ENCODE measurements around the gene AP1B1.
"Not testable (repeated sequence)": the region's sequence is repeated elsewhere in the genome, so short reads cannot be mapped to it uniquely, and the experiment has no call there.

AP1B1 gene

DNA sequence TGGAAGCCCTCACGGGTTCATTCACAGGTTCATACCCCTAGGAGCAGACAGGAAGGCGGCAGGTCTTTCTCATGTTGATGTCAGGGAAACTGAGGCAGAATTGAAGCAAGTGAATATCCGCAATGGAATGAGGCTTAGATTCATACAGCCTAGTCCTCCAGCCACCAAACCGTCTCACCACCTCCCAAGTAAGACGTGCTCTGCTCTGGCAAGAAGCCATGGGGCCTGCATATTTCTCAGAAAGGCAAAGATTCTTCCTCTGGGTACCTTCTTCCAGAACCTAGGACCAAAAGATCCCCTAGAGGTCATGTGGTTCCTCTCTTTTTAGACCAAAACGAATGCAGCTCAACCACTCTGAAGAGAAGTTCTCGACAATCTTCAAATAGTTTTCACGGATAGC is 1.7 kb downstream of the AP1B1 start:
- DNase-seq (ENCODE audit: low read depth): no peak

DNA sequence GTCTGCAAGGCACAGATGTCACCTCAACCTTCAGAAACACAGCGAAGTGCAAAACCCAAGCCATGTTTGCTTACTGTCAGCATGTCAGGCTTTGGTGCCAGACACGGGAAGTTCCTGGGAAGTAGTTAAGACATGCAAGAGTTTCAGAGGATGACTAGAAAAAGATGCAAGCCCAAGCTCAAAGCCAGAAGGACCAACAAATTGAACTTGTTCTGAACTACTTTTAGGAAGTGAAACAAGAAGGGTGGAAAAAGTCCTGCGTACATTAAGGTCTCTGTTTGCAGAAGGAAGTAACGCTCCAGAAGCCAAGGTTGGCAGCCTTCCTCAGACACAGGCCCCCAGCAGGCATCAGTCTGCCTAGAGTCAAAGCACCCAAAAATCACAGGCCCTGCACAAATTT is 2.6 kb downstream of the AP1B1 start:
- no peak for DNase-seq (ENCODE audit: low read depth)

DNA sequence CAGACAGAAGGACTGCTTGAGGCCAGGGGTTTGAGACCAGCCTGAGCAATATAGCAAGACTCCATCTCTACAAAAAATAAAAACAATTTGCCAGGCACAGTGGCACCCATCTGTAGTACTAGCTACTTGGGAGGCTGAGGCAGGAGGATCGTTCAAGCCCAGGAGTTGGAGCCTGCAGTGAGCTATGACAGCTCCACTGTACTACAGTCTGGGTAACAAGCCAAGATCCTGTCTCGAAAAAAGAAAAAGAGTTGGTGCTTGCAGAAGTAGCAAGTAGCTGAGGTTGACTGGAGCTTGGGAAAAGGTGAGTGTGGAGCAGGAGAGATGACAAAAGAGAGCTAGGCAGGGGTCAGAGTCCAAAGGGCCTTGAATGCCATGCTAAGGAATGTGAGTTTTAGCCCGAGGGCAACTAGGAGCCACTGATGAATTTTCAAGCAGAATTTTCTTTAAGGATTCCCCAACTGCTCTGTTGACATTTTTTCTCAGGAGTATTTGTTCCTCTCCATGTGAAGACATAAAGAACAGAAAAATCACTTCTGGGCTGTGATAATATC is 3.1 kb downstream of the AP1B1 start:
- no peak for DNase-seq (ENCODE audit: low read depth)

DNA sequence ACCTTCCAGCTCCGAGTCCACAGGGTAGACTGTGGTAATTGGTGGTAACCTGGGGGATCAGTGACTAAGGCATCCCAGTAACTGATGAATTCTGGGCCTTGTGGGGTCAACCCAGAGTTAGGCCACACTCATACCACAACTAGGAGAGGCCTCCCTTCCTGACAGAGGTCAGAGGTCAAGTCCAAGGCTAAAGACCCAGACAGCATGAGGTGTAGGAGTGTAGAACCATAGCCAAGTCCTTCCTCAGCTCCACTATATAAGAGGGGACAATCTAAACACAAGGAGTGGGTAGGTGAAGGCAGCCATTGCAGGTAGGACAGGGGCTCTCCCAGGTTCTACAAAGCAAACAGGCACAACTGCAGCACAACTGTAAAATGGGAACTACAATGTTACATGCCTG is 4.6 kb downstream of the AP1B1 start:
- DNase-seq (ENCODE audit: low read depth): no peak

DNA sequence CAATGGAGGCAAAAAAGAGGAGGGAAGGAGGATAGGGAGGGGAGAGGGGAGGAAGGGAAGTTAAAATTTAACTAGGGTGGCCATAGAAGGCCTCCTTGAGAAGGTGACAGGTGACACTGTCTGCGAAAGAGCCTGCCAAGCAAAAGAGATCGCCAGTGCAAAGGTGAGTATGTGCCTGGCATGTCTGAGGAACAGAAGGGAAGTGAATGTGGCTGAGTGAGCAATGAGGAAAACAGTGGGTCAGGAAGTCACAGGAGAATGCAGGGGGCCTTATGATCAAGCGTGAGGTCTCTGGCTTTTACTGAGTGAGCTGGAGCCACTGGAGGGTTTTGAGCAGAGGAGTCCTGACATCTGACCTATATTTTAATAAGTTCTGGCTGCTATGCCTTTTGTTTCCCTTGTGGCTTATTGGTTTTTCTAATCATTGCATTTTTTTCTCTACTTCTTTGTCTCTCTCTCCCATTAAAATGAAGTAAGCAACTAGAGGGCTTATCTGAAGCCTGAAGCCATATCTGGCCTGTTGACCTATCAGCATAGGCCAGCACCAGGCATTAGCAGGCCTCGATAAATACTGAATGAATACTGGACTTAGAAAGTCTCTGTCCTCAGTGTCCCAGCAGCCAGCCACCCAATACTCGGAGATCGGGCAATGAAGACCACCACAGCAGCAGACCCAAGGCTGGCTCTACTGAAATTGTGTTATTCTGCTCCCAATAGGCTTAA is 5.6 kb downstream of the AP1B1 start:
- no peak for DNase-seq (ENCODE audit: low read depth)

DNA sequence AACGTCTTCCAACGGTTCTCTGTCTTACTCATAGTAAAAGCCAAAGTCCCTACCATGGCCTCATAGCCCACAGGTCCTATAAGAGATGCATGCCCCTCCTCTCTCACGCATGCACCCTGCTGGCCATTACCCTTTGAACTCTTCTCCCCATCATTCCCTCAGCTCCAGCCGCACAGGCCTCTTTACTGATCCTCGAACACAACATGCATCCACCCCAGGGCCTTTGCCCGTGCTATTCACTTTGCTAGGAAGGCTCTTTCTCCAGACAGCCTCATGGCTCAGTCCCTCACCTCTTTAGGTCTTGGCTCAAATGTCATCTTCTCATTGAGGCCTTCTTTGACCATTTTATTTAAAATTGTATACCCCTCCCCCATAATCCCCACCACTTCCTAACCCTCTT is 7.5 kb downstream of the AP1B1 start:
- no peak for DNase-seq (ENCODE audit: low read depth)

DNA sequence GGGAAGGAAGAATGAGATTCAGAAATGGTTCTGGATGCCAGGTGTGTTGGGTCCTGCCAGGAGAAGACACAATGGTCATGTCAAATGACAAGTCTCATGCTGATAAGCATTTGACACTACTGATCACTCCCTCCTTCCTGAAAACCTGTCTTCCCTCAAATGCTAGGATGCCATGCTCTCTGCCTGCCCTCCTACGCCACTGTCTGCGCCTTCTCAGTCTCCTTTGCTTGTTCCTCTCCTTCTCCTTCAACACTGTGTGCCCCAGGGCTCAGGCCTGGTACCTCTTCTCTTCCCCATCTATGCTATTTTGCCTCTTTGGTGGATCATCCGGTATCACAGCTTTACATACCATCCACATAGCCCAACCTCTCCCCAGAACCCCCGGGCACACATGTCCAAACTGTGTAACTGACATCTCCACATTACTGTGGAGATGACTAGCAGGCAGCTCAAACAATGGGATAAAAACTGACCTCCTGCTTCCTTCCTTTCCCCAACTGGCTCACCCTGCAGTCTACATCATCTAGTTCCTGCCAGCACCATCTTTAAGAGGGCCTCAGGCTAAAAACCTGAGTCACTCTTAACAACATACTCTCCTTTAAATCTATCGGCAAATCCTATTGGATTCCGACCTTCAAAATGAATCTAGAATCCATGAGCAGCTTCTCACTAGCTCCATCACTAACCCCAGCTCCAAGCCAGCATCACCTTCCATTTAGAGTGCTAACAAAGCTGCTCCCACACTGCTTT is 8.2 kb downstream of the AP1B1 start:
- no peak for DNase-seq (ENCODE audit: low read depth)

DNA sequence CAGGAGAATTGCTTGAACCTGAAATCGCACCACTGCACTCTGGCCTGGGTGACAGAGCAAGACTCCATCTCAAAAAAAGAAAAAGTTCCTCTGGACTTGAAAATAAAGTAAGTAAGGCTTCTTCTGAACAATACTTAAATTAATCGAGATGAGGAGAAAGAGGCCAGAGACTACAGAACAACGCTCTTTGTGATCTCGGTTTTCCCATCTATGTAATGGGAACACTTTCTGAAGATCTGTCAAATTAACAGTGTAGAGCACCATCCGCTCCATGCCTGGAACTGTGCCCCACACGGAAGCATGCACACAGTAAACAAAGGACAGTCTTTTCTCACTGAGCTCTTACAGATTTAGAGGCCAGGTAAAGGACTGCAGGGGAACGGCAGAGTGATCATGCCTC is 9.1 kb downstream of the AP1B1 start:
- no peak for DNase-seq (ENCODE audit: low read depth)

DNA sequence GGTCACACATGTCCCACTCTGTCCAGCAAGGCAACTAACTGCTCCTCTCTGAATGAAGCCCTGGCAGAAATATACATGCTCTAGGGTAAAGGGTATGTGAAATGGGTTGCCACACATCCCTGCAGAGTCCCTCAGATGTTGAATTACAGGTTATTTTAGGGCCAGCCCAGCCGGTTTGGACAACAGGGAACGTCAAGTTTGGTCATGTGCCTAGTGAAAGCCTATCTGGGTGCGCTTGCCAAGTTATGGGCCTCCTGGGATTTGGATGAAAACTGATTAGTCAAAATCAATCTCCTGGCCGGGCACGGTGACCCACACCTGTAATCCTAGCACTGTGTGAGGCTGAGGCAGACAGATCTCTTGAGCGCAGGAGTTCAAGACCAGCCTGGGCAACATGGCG is 10.4 kb downstream of the AP1B1 start:
- DNase-seq (ENCODE audit: low read depth): no peak

DNA sequence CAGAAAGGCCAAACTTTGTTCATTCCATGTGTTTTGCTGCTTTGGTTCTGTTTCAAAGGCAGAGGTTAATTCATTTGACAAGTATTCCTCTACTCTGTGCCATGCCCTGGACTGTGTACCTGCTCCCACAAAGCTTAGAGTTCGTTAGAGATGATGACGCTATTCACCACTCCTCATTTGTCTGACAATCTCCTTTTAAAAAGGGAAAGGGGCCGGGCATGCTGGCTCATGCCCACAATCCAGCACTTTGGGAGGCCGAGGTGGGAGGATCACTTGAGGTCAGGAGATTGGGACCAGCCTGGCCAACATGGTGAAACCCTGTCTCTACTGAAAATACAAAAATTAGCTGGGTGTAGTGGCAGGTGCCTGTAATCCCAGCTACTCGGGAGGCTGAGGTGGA is 11.7 kb downstream of the AP1B1 start:
- DNase-seq (ENCODE audit: low read depth): not testable (repeated sequence)

DNA sequence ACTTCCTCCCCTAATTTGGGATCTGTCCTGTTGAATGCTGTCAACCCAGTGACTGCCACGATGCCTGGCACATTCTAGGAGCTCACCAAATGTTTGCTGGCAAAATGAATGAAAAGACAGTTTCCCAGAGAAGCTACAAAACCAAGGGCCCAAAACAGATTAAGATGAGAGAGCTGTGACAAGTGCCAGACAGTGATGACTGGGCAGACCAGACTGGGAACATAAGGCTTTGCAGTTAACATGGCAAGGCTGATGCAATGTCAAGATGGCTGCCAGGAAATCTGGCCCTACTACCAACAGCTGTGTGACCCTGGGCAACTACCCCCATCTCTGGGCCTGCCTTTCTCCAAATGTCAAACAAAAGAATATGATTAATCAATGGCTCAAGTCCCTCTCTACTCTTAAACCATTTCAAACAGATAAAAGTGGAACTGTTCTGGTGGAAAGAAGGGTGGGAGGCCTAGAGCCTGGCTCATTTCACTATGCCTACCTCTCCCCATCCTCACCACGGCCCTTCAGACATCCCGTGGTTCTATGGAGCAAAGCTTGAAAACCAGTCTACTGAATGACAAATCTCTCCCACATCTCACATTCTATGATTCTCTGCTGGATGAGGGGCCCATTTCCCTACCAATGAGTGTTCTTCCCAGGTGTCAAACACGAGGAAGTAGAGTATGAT is 12.8 kb downstream of the AP1B1 start:
- no peak for DNase-seq (ENCODE audit: low read depth)

DNA sequence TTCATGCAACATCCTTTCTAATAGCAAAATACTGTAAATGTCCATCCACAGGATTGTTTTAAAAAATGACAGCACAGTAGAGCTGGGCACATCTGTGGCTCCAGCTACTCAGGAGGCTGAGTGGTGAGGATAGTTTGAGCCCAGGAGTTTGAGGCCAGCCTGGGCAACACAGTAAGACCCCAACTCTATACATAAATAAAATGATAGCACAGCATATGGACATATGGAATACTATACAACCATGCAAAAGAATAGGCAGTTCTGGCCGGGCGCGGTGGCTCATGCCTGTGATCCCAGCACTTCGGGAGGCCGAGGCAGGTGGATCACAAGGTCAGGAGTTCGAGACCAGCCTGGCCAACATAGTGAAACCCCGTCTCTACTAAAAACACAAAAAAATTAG is 13.6 kb downstream of the AP1B1 start:
- not testable (repeated sequence) for DNase-seq (ENCODE audit: low read depth)

DNA sequence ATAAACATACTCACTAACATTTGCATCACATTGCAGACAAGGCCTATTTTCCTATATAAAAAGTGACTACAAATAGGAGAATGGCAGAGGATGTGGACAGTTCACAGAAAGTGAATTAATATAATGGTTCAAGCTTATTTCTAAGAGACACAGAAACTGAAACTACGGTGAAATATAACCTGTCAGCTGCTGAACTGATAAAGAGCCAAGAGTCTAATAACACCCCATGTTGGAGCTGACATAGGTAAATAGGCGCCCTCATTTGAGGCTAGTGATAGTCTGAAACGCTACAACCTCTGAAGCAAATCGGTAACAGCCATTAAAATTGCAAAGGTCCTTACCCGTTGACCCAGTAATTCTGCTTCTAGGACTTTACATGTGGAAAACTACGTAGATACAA is 14.0 kb downstream of the AP1B1 start:
- DNase-seq (ENCODE audit: low read depth): no peak

DNA sequence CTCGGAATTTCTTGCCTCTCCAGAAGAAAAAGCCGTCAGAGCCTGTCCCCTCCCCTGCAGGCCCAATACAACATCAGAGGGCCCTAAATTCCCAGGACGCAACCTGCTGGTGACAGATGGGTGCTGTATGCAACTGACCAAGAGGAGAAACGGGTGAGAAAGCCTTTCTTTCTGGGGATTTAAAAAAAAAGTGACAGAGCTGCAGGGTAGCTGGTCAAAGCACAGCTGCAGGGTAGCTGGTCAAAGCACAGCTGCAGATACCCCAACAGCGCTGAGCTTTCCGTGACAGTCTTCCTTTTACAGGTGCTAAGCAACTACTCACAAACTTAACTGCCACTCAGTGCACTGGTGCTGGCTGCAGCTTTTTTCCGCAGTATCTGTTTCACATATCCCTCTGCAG is 17.8 kb downstream of the AP1B1 start:
- DNase-seq (ENCODE audit: low read depth): no peak

DNA sequence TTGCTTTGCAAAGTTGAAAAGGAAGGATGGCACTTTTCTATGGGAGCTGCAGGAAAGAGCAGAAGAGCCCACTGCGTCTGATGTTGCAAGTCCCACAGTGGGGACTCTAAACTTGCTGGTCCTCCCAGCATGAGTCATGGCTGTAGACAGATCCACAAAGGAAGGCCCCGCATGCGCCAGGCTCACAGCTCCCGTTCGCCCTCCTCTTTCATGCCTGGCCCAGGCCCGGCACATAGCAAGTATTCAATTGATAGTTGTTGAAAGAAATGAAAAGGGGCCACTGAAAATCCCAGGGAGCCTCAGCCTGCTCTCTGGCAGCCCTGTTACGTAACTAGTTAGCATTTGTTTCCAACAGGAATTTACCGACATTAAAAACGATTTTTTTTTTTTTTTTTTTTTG is 18.9 kb downstream of the AP1B1 start:
- no peak for DNase-seq (ENCODE audit: low read depth)

DNA sequence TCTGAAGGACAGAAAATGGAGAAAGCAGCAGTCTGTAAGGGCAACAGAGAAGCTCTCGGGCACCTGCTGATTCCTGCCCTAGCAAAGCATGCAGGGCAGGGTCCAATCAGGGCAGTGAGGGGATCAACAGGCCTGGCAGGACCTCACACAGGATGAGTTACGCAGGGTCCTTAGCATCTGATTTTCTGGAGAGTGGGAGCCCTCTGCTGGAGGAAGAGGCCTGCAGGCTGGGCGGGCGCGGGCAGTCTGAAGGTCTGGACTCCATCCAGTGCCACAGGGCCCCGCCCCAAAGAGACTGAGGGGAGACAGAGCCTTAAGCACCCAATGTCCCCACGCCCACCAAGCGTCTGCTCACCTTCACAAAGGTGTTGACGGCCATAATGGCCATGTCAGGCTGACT is 28.9 kb downstream of the AP1B1 start:
- DNase-seq (ENCODE audit: low read depth): no peak

DNA sequence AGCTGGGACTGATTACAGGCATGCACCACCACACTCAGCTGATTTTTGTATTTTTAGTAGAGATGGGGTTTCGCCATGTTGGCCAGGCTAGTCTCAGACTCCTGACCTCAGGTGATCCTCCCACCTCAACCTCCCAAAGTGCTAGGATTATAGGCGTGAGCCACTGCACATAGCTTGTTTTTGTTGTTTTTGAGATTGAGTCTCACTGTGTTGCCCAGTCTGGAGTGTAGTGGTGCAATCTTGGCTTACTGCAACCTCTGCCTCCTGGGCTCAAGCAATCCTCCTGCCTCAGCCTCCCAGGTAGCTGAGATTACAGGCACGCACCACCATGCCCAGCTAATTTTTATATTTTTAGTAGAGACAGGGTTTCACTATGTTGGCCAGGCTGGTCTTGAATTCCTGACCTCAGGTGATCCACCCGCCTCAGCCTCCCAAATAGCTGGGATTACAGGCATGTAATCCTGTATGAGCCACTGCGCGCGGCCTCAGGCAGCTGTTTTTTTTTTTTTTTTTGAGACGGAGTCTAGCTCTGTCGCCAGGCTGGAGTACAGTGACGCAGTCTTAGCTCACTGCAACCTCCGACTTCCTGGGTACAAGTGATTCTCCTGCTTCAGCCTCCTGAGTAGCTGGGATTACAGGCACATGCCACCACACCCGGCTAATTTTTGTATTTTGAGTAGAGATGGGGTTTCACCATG is 31.0 kb downstream of the AP1B1 start:
- DNase-seq (ENCODE audit: low read depth): not testable (repeated sequence)

DNA sequence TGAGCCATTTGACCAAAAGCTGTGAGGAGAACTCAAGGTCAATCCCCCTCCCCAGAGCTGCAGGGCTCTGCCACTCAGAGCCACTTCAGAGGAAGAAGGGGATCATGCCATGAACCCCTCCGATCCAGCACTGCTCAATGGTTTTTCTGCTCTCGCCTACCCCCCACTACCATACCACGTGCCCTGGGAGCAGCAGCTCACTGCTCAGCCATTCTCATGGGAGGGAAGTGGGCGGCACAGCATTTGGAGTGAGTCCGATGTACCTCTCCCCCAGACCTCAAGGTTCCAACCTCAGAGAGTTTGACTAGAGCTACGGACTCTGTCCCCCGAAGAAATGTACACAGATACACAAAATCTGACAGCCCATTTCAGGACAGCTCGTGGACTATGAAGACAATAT is 34.5 kb downstream of the AP1B1 start:
- no peak for DNase-seq (ENCODE audit: low read depth)

DNA sequence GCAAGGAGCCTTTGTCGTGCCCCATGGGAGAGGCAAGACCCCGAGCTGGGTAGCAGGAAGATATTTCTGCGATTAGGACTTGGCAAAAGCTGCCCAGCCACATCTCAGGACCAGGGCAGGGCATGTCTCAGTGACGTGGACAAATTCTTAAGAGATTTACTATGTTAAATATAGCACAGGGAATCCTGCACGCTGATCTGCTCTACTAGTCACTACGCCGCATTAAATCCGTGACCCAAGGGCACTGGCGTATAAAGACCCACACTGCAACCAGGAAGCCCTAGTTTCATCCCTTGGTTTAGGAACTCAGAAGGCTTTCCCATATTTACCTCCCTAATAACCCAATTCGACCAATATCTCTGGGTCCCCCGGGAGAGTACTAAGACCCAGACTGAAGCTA is 35.1 kb downstream of the AP1B1 start:
- DNase-seq (ENCODE audit: low read depth): no peak

DNA sequence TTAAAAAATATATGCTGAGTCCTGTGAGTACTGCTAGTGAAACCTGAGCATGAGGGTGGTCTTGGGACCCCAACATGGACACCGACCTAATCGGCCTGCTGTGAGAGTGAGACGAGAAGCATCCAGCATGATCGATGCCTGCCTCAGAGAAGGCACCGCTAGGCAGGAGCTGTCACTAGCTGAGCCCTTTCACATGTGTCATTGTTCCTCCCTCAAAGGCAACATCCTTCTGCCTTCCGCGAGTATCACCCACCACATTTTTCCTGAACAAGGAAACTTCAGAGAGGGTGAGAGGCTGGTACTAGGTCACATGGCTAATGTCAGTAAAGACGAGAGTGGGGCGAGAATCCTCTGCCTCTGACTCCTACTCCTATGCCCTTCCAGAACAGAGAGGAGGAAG is 35.6 kb downstream of the AP1B1 start:
- no peak for DNase-seq (ENCODE audit: low read depth)

DNA sequence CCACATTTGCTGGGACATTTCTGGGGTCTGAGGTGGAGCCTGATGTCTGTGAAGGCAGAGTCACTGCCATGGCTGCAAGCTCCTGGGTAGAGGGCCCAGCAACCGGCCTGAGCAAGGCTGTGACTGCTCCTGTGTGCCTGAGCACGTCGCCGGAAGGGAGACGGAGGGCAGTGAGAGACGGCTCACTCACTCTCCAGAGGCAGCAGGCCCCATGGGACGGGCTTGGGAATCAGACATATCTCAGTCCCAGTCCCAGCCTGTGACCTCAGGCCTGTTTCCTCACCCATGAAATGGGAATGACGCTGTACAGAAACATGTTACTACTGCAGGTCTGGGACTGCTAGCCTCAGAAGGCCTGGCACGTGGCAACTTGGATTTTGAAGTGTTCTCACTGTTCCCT is 36.5 kb downstream of the AP1B1 start:
- DNase-seq (ENCODE audit: low read depth): no peak

DNA sequence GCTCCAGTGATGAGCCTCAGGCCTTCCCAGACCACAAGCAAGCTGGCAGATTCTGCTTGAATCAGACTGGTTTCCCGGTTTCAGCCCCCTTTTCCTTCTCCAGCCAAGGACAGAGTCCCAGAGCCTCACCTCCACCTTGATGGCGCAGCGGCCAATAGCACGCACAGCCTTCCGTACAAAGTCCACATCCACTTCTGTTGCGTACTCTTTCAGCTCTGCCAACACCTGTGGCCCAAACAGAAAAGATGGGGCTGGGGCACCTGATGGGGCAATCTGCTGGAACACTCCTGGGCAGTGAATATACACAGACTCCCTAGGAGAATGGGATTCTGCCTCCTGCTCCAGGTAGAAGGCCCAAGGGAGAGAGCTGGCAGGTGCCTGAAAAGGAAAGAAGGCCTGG is 37.3 kb downstream of the AP1B1 start:
- DNase-seq (ENCODE audit: low read depth): no peak

All from stimulated activated CD4-positive, alpha-beta T cell treated with anti-CD3 and anti-CD28 coated beads, Interleukin-2, amount 100 ng/mL, for 4 hours (primary cell).